ENCODE data around the gene SNTB2.

Gene SNTB2

GRCh38 chr16:69319381-69319780 is 132.4 kb downstream of the SNTB2 start:
- no peak for DNase-seq (ENCODE audit: low read depth)

- no peak for DNase-seq (ENCODE audit: low read depth)
Measured at GRCh38 chr16:69319826-69320739, 133.1 kb downstream of the SNTB2 start.

- no peak for DNase-seq (ENCODE audit: low read depth)
Measured at GRCh38 chr16:69320740-69321073, 133.7 kb downstream of the SNTB2 start.

- no peak for DNase-seq (ENCODE audit: low read depth)
Measured at GRCh38 chr16:69321080-69321479, 134.1 kb downstream of the SNTB2 start.

- DNase-seq (ENCODE audit: low read depth): no peak
Measured at GRCh38 chr16:69322343-69322742, 135.4 kb downstream of the SNTB2 start.

GRCh38 chr16:69323415-69323814 is 136.5 kb downstream of the SNTB2 start:
- no peak for DNase-seq (ENCODE audit: low read depth)

- DNase-seq (ENCODE audit: low read depth): peak; percentile 54
Measured at GRCh38 chr16:69324013-69324531, 137.1 kb downstream of the SNTB2 start.

- DNase-seq (ENCODE audit: low read depth): no peak
Measured at GRCh38 chr16:69324585-69325253, 137.8 kb downstream of the SNTB2 start.

- no peak for DNase-seq (ENCODE audit: low read depth)
Measured at GRCh38 chr16:69325784-69326171, 138.8 kb downstream of the SNTB2 start.

- DNase-seq (ENCODE audit: low read depth): no peak
Measured at GRCh38 chr16:69326172-69326873, 139.4 kb downstream of the SNTB2 start.

GRCh38 chr16:69327585-69328310 is 140.8 kb downstream of the SNTB2 start:
- DNase-seq (ENCODE audit: low read depth): no peak

- DNase-seq (ENCODE audit: low read depth): peak; percentile 60
Measured at GRCh38 chr16:69328854-69329316, 141.9 kb downstream of the SNTB2 start.

- DNase-seq (ENCODE audit: low read depth): peak; percentile 33
Measured at GRCh38 chr16:69329369-69330285, 142.7 kb downstream of the SNTB2 start.

GRCh38 chr16:69330286-69331109 is 143.5 kb downstream of the SNTB2 start, which contains the start of gene PDF:
PDF (minus strand) TSS chr16:69330588; CDS start chr16:69330570, 18 bp downstream.
- peak; percentile 94 for DNase-seq (ENCODE audit: low read depth)

- no peak for DNase-seq (ENCODE audit: low read depth)
Measured at GRCh38 chr16:69334696-69335095, 147.7 kb downstream of the SNTB2 start.

- no peak for DNase-seq (ENCODE audit: low read depth)
Measured at GRCh38 chr16:69338557-69339288, 151.8 kb downstream of the SNTB2 start.

- peak; percentile 99 for DNase-seq (ENCODE audit: low read depth)
Measured at GRCh38 chr16:69339289-69340094, 152.5 kb downstream of the SNTB2 start, which contains the start of the genes COG8 and NIP7. COG8 (minus strand) TSS chr16:69339564; CDS start chr16:69339552, 12 bp downstream. NIP7 (plus strand) TSS chr16:69339772; CDS start chr16:69339830, 58 bp downstream.
